OCI-LY1 (cell line): Measurements from ENCODE around the gene XRRA1.

ENCODE experiments used
- H2AFZ ChIP-seq: fragments of 200-600 bp; sonication (generic), shearing (Covaris generic); 2 replicates; pipeline ENCODE4 v1.6.0; 2014; ENCODE audit warnings: antibody characterized with exemption, mild to moderate bottlenecking, low read length
- H3F3A ChIP-seq: fragments of 200-600 bp; sonication (generic), shearing (Covaris generic); 2 replicates; pipeline ENCODE4 v1.6.0; 2014; ENCODE audit warnings: mild to moderate bottlenecking, antibody characterized with exemption, low read length, moderate library complexity; ENCODE audit not compliant: insufficient read depth
- H3K27ac ChIP-seq: fragments of 200-600 bp; sonication (generic); 2 replicates; pipeline ENCODE4 v1.5.1; 2014; ENCODE audit warnings: low read length, mixed run types, mild to moderate bottlenecking, low read depth; ENCODE audit not compliant: poor library complexity, severe bottlenecking
- H3K27me3 ChIP-seq: fragments of 200-600 bp; sonication (generic); 2 replicates; pipeline ENCODE4 v1.6.0; 2014; ENCODE audit warnings: antibody characterized with exemption, mild to moderate bottlenecking, low read length, moderate library complexity; ENCODE audit not compliant: insufficient read depth
- H3K36me3 ChIP-seq: fragments of 200-600 bp; sonication (generic); 2 replicates; pipeline ENCODE4 v1.6.1; 2014; ENCODE audit warnings: mild to moderate bottlenecking, antibody characterized with exemption, low read length, moderate library complexity, mixed read lengths; ENCODE audit not compliant: insufficient read depth
- H3K4me1 ChIP-seq: fragments of 200-600 bp; sonication (generic); 2 replicates; pipeline ENCODE4 v1.5.1; 2014; ENCODE audit warnings: mild to moderate bottlenecking, low read length, moderate library complexity; ENCODE audit not compliant: insufficient read depth, severe bottlenecking
- H3K4me2 ChIP-seq: fragments of 200-600 bp; sonication (generic), shearing (Covaris generic); 2 replicates; pipeline ENCODE4 v1.6.1; 2014; ENCODE audit warnings: low read length
- H3K4me3 ChIP-seq: fragments of 200-600 bp; sonication (generic); 2 replicates; pipeline ENCODE4 v1.5.1; 2014; ENCODE audit warnings: low read length, low read depth, mild to moderate bottlenecking, mixed read lengths; ENCODE audit not compliant: poor library complexity, severe bottlenecking
- H3K79me2 ChIP-seq: fragments of 200-600 bp; shearing (Covaris generic); 2 replicates; pipeline ENCODE4 v1.6.1; 2016; ENCODE audit warnings: mixed run types, low read length, mixed read lengths; ENCODE audit not compliant: insufficient read depth
- H3K9ac ChIP-seq: fragments of 200-600 bp; sonication (generic), shearing (Covaris generic); 2 replicates; pipeline ENCODE4 v1.6.1; 2014; ENCODE audit warnings: mild to moderate bottlenecking, low read length, mixed read lengths
- H3K9me2 ChIP-seq: fragments of 200-600 bp; sonication (generic), shearing (Covaris generic); 2 replicates; pipeline ENCODE4 v1.6.1; 2014; ENCODE audit warnings: low read depth, mild to moderate bottlenecking, low read length, mixed read lengths
- H3K9me3 ChIP-seq: fragments of 200-600 bp; shearing (Covaris generic); 2 replicates; pipeline ENCODE4 v1.6.1; 2014; ENCODE audit warnings: low read length, mixed read lengths
- H4K20me1 ChIP-seq: fragments of 200-600 bp; sonication (generic), shearing (Covaris generic); 2 replicates; pipeline ENCODE4 v1.6.0; 2016; ENCODE audit warnings: mild to moderate bottlenecking, low read length; ENCODE audit not compliant: insufficient read depth
- CTCF ChIP-seq: fragments of 200-600 bp; sonication (generic), shearing (Covaris generic); IDR thresholded peaks from 2 replicates; pipeline ENCODE4 v1.5.1; 2017; ENCODE audit warnings: mild to moderate bottlenecking, antibody characterized with exemption, low read length, moderate library complexity, mixed read lengths
- EZH2 ChIP-seq: fragments of 200-600 bp; sonication (generic), shearing (Covaris generic); IDR thresholded peaks from 2 replicates; pipeline ENCODE4 v1.8.0; 2017; ENCODE audit warnings: borderline replicate concordance, mixed run types, mild to moderate bottlenecking, antibody characterized with exemption, low read length, moderate library complexity, mixed read lengths

The XRRA1 gene

GRCh38 chr11:74846770-74847169 is 102.1 kb downstream of the XRRA1 start:
- no peak overlapping the region for H3K4me2 ChIP-seq
- no peak overlapping the region for H3K27ac ChIP-seq
- no peaks in the 10 kb centered on the region for H3K79me2 ChIP-seq
- peaks cover 76% of the 10 kb centered on the region for H3K36me3 ChIP-seq
- no peaks in the 10 kb centered on the region for H3F3A ChIP-seq
- no peak overlapping the region for H3K9ac ChIP-seq
- H3K9me2 ChIP-seq = no peaks in the 10 kb centered on the region
- H4K20me1 ChIP-seq = no peaks in the 10 kb centered on the region
- TF ChIP-seq CTCF (no peak), EZH2 (no peak)
- H3K4me1 ChIP-seq = no peaks in the 10 kb centered on the region
- H3K4me3 ChIP-seq = no peak overlapping the region
- H3K9me3 ChIP-seq = no peaks in the 10 kb centered on the region
- no peak overlapping the region for H2AFZ ChIP-seq
- H3K27me3 ChIP-seq = no peaks in the 10 kb centered on the region

- Histone ChIP-seq H3K36me3 (peaks cover 75% of the 10 kb centered on the region), H3K9me3 (no peaks in the 10 kb centered on the region), H3K27ac (no peak overlapping the region), H3K4me1 (no peaks in the 10 kb centered on the region), H4K20me1 (no peaks in the 10 kb centered on the region), H3K4me2 (no peak overlapping the region), H3K79me2 (no peaks in the 10 kb centered on the region), H3K9ac (no peak overlapping the region), H3K9me2 (no peaks in the 10 kb centered on the region), H2AFZ (no peak overlapping the region), H3K27me3 (no peaks in the 10 kb centered on the region), H3K4me3 (no peak overlapping the region), H3F3A (no peaks in the 10 kb centered on the region)
- TF ChIP-seq EZH2 (no peak), CTCF (no peak)
Measured at GRCh38 chr11:74845978-74846517, 102.8 kb downstream of the XRRA1 start.

GRCh38 chr11:74844865-74845264 is 104.0 kb downstream of the XRRA1 start:
- Histone ChIP-seq H3K9me3 (no peaks in the 10 kb centered on the region), H3F3A (no peaks in the 10 kb centered on the region), H3K9ac (no peak overlapping the region), H3K79me2 (no peaks in the 10 kb centered on the region), H3K27me3 (no peaks in the 10 kb centered on the region), H3K4me2 (no peak overlapping the region), H3K4me1 (no peaks in the 10 kb centered on the region), H3K4me3 (no peak overlapping the region), H3K36me3 (peaks cover 72% of the 10 kb centered on the region), H2AFZ (no peak overlapping the region), H4K20me1 (no peaks in the 10 kb centered on the region), H3K27ac (no peak overlapping the region), H3K9me2 (no peaks in the 10 kb centered on the region)
- TF ChIP-seq EZH2 = no peak
- no peak for TF ChIP-seq CTCF
